Suprapubic skin (tissue), 4 donors: ENCODE results near the gene ABHD2.

Experiments
- EP300 ChIP-seq: sonication (generic); formaldehyde crosslinking; IDR thresholded peaks from one replicate; pipeline ENCODE4 v1.6.1; 2017; ENCODE audit warnings: antibody characterized with exemption
- POLR2A ChIP-seq, 2 donors: fragments of 450-650 bp; IDR thresholded peaks; one replicate each; pipeline ENCODE4 v1.6.1; 2017; ENCODE audit warnings: antibody characterized with exemption in 2 of 2, mild to moderate bottlenecking in 2 of 2, moderate library complexity in 2 of 2
- POLR2AphosphoS5 ChIP-seq, 3 donors: sonication (generic); formaldehyde crosslinking; IDR thresholded peaks; one replicate each; pipeline ENCODE4 v1.6.1; 2017; ENCODE audit warnings: antibody characterized with exemption in 3 of 3
- TF ChIP-seq, protein P1 (sequence below), 2 donors: fragments of 200-600 bp in 1 of 2; fragments of 450-650 bp in 1 of 2; sonication (generic) in 1 of 2; IDR thresholded peaks; one replicate each; pipeline ENCODE4 v1.5.1; 2016 to 2019; ENCODE audit warnings: antibody characterized with exemption in 2 of 2, mild to moderate bottlenecking in 1 of 2, moderate library complexity in 1 of 2

DNA sequence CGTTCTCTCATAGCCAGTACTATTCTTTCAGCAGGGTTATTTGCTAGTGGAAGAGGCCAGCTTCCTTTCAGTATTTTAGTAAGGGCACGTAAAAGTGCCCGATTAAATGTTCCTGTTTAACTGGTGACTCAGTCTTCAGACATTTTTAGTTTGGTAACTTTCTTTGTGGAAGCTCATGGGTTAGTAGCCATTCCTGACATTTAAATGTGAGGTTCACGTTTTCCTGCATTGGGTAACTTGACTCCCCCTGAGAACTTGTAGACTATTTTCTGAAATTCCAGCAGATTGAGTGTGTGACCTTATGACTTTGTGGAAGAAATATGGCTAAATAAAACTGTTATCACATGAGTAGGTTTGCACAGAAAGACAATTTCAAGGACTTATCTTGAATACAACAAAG lies 16.9 kb downstream of the ABHD2 start:
- TF ChIP-seq, protein P1, sequence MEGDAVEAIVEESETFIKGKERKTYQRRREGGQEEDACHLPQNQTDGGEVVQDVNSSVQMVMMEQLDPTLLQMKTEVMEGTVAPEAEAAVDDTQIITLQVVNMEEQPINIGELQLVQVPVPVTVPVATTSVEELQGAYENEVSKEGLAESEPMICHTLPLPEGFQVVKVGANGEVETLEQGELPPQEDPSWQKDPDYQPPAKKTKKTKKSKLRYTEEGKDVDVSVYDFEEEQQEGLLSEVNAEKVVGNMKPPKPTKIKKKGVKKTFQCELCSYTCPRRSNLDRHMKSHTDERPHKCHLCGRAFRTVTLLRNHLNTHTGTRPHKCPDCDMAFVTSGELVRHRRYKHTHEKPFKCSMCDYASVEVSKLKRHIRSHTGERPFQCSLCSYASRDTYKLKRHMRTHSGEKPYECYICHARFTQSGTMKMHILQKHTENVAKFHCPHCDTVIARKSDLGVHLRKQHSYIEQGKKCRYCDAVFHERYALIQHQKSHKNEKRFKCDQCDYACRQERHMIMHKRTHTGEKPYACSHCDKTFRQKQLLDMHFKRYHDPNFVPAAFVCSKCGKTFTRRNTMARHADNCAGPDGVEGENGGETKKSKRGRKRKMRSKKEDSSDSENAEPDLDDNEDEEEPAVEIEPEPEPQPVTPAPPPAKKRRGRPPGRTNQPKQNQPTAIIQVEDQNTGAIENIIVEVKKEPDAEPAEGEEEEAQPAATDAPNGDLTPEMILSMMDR (IDR thresholded peaks at IDR 0.05), result no peak
- peak in 1 of 3 donors; percentile 42 for TF ChIP-seq POLR2AphosphoS5 (IDR thresholded peaks at IDR 0.05)
- TF ChIP-seq EP300, result no peak
- no peak for TF ChIP-seq POLR2A (IDR thresholded peaks at IDR 0.05)
